BJ (cell line): Measurements from ENCODE around the gene ELFN2. TPM values are rescaled to one million over a fixed set of nuclear protein-coding genes. Genes with fewer than 3 reads are reported as not detected.
"Not testable (repeated sequence)": the region's sequence is repeated elsewhere in the genome, so short reads cannot be mapped to it uniquely, and the experiment has no call there.

Experiments
- CTCF ChIA-PET: fragments of 350-600 bp; formaldehyde crosslinking; extraction: SDS; loops from one replicate; lab custom pipeline; 2021; ENCODE audit warnings: antibody characterized with exemption, inconsistent platforms; lab: Yijun Ruan, JAX
- POLR2A ChIA-PET: fragments of 300-600 bp; sonication (Branson Sonifier 250); formaldehyde crosslinking; extraction: SDS; loops from one replicate; lab custom pipeline; 2021; ENCODE audit warnings: antibody characterized with exemption; lab: Charles Lee
- DNase-seq: peaks from one replicate; pipeline ENCODE4 v3.0.0-alpha.2; 2011; ENCODE audit warnings: low read depth
- H3K27me3 ChIP-seq: 2 replicates; pipeline ENCODE4 v1.6.0; 2011; ENCODE audit warnings: low read length; ENCODE audit not compliant: control insufficient read depth, insufficient read depth
- H3K36me3 ChIP-seq: 2 replicates; pipeline ENCODE4 v1.5.1; 2011; ENCODE audit warnings: low read length; ENCODE audit not compliant: control insufficient read depth, insufficient read depth
- H3K4me3 ChIP-seq: 2 replicates; pipeline ENCODE4 v1.5.1; 2011; ENCODE audit warnings: low read depth, mild to moderate bottlenecking, control low read depth, low read length
- CTCF ChIP-seq: IDR thresholded peaks from 2 replicates; pipeline ENCODE4 v1.5.1; 2011; ENCODE audit warnings: low read depth, mild to moderate bottlenecking, control low read depth, inconsistent platforms, low read length, moderate library complexity; ENCODE audit not compliant: insufficient read depth
- polyA plus RNA-seq: library from polyadenylated mRNA; depleted of rRNA; stranded (reverse); fragments of >200 nt; gene quantifications from 2 replicates; pipeline ENCODE4 v1.2.3, GENCODE V29; 2011

Gene ELFN2
- polyA plus RNA-seq, 1 experiment: 0.34 TPM

DNA sequence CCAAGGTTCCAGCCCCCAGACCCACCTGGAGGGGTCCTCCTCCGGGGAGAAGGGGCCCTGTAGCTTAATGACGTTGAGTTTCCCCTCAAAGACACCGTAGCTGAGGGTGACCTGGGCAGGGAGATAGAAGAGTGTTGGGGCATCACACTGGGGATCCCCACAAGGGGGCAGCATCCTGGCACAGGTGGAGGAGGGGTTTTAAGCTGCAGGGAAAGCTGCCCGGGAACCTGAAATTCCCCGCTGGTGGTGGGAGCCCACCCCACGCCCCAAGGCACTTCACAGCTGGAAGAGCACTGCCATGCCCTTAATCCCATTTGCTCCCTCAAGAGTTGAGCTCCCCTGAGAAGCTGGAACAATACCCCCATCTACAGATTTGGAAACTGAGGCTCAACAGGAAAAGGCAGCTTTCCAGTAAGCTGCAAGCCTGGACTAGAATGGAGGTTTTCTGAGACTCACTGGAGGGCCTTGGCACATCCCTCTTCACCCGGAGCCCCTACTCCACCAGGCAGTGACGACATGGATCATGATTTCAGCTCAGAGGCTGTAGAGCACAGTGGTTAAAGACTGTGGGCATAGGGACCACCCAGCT is 45.2 kb upstream of the ELFN2 start:
- DNase-seq: no peak
- peaks cover 52% of the 10 kb centered on the region for H3K27me3 ChIP-seq
- H3K36me3 ChIP-seq: no peaks in the 10 kb centered on the region
- CTCF ChIA-PET: interaction anchor here (0.7 to 2.4 kb wide), 23 partner anchors 9 to 213 kb away, joined by 3 to 12 read pairs (median 4); partner anchors contain the start of gene MFNG
- peak; percentile 68 for TF ChIP-seq CTCF
- POLR2A ChIA-PET: no interaction called here
- no peak overlapping the region for H3K4me3 ChIP-seq

DNA sequence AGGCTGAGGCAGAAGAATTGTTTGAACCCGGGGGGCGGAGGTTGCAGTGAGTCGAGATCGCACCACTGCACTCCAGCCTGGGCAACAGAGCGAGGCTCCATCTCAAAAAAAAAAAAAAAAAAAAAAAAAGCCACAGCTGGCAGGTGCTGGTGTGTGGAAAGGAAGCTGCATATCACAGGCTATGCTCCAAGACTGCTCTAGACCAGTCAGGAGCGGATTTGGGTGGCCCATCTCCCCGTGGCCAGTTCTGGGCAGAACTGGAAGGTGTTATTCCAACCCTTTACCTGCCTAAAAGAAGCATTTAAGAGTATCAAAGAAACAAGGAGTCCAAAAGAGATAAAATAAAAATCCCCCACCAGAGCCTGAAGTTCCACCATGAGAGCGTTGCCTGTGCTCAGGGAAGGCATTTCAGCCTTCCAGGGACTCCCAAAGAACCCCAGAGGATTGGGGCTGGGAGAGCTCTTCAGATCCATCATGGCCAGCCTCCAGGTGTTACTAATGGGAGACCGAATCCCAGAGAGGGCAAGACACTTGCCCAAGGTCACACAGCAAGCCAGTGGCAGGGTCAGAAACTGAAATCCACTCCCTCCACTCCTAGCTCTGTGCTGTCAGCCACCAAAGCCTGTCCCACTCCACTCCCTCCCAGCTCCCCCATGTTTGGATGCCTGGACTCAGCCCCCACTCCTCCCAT is 44.6 kb upstream of the ELFN2 start:
- peaks cover 58% of the 10 kb centered on the region for H3K27me3 ChIP-seq
- no peak overlapping the region for H3K4me3 ChIP-seq
- TF ChIP-seq CTCF: no peak
- ChIA-PET POLR2A (no interaction called here), CTCF (interaction anchor here (0.6 to 2.4 kb wide), 24 partner anchors 9 to 213 kb away, joined by 3 to 12 read pairs (median 4); partner anchors contain the start of gene MFNG)
- DNase-seq: no peak
- H3K36me3 ChIP-seq: no peaks in the 10 kb centered on the region

DNA sequence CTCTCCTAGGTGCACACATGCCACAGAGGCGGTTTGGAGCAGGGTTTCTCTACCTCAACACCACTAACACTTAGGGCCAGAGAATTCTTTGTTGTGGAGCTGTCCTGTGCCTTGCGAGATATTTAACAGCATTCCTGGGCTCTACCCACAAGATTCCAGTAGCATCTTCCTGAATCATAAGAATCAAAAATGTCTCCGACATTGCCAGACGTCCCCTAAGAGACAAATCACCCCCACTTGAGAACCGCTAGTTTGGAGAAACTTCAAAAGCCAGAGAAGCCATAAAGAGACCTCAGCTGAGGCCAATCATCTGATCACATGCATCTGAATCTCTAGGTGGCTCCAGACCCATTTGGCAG is 42.8 kb upstream of the ELFN2 start:
- H3K27me3 ChIP-seq: peaks cover 60% of the 10 kb centered on the region
- POLR2A ChIA-PET: no interaction called here
- TF ChIP-seq CTCF: no peak
- CTCF ChIA-PET: interaction anchor here (0.6 to 1.7 kb wide), 9 partner anchors 12 to 211 kb away, joined by 3 to 10 read pairs (median 3); no protein-coding TSS in a partner anchor
- no peaks in the 10 kb centered on the region for H3K36me3 ChIP-seq
- H3K4me3 ChIP-seq: no peak overlapping the region
- no peak for DNase-seq

GRCh38 chr22:37469416-37470086 is 42.3 kb upstream of the ELFN2 start:
- no peak for DNase-seq
- POLR2A ChIA-PET: no interaction called here
- CTCF ChIA-PET: interaction anchor here (0.6 to 1.7 kb wide), 10 partner anchors 11 to 210 kb away, joined by 3 to 10 read pairs (median 3); no protein-coding TSS in a partner anchor
- Histone ChIP-seq H3K4me3 (no peak overlapping the region), H3K36me3 (no peaks in the 10 kb centered on the region), H3K27me3 (peaks cover 55% of the 10 kb centered on the region)
- TF ChIP-seq CTCF: no peak

DNA sequence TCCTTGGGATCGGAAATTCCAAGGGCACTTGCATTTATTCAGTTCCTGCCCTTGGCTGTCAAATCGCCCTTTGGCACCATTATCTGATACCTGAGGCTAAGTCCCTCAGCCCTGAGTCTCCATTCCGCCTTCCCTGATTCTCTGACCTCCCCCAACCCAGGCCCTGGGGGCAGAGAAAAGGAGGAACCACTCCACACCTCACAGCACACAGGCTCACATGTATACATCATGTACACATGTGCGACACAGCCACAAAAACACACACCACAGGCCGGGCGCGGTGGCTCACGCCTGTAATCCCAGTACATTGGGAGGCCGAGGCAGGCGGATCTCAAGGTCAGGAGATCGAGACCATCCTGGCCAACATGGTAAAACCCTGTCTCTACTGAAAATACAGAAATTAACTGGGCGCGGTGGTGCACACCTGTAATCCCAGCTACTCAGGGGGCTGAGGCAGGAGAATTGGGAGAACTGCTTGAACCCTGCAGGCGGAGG is 41.0 kb upstream of the ELFN2 start:
- H3K36me3 ChIP-seq, CTCF ChIA-PET, H3K4me3 ChIP-seq, POLR2A ChIA-PET, DNase-seq: not testable (repeated sequence)
- H3K27me3 ChIP-seq: peaks cover 44% of the 10 kb centered on the region
